HG03039 (cell line): Measurements from ENCODE around the gene WIZ.

ENCODE experiments used
- ATAC-seq: cut with Tn5 transposase; IDR thresholded peaks from one replicate; pipeline ENCODE4 v1.9.1; 2021; ENCODE audit warnings: mild to moderate bottlenecking, moderate library complexity; ENCODE audit not compliant: unreplicated experiment

Gene WIZ

DNA sequence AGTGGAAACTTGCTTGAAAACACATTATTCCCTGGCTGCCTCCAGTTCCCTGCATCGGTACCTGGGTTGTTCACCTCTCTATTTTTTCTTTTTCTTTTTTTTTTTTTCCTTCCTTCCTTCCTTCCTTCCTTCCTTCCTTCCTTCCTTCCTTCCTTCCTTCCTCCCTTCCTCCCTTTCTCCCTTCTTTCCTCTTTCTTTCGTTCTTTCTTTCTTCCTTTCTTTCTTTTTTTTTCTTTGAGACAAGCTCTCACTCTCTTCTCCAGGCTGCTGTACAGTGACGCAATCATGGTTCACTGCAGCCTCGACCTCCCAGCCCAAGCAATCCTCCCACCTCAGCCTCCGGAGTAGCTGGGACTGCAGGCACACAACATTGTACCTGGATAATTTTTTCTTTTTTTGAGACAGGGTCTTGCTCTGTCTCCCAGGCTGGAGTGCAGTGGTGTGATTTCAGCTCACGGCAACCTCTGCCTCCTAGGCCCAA, 18.0 kb upstream of the WIZ start:
- no peak for ATAC-seq

DNA sequence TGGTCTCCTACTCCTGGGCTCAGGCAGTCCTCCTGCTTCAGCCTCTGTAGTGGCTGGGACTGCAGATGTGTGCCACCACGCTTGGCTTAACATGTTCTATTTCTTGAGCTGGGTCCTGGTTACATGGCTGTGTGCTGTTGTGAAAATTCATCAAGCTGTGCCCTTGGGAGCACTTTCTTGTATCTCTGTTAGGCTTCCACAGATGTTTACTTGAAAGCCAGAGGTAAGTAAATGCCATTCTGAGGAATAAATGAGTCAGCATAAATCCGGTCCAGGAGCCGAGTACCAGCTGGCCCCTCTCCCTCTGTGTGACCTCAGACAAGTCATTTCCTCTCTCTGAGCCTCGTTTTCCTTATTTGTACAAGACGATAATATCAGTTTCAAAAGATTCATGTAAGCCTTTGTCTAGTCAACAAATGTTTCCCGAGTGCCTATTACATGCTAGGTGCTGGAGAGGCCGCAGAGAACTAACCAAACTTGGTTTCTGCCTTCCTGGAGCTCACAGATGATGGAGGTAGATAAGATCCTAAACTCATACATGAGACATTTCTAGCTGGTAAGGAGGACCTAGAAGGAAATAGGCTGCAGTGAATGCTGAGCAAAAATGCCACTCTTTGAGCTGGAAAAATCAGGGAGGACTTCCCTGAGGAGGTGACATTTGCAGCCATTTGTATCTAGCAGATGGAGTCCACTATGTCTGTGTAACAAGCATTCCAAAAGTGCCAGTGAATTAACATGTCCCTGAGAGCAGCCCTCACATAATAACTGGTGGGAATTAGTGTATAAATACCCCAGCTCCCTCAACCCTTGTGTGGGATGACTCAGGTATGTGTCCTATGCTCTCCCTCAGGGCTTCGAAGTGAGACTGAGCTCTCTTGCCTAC, 17.3 kb upstream of the WIZ start:
- no peak for ATAC-seq

DNA sequence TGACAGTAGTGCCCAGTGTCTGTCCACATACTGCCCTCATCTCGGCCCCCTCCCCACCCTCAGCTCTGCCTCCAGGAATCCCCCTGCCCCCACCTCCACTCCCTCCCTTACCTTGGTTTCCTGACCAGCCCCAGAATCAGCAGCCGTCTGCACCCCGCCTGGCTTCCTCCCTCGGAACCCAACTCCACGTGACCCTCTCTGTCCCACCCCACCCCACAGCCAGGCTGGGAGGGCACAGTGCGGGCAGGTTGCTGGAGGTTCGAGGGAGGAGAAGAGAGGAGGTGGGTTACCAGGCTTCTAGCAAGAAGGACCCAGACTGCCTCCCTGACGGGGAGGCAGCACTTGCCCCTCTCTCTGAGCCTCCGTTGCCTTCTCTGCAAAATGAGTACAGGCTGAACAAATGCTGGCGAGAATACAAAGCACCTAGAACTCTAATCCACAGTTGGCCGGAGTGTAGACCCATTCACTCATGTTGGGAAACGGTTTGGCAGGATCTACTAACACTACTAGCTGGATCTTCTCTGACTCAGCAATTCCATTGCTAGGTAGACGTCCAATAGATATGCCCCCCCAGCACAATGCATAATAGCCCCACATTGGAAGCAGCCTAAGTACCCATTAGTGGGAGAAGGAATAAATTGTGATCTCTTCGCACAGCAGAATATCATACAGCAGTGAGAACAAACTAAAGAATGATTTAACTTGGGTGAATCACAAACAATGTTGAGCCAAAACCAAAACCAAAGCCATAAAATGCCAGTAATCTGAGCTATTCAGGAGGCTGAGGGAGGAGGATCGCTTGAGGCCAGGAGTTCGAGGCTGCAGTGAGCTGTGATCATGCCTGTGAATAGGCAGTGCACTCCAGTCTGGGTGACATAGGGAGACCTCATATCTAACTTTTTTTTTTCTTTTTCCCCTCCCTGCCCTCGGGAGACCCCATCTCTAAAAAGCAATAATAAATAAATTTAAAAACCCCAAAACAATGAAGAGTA, 14.9 kb upstream of the WIZ start, which contains the start of gene RASAL3:
Gene RASAL3, minus strand, starts transcription at position 151 of the 992 bp plus-strand sequence. CDS start 186 bp downstream, outside the sequence.
- ATAC-seq: peak; percentile 37

DNA sequence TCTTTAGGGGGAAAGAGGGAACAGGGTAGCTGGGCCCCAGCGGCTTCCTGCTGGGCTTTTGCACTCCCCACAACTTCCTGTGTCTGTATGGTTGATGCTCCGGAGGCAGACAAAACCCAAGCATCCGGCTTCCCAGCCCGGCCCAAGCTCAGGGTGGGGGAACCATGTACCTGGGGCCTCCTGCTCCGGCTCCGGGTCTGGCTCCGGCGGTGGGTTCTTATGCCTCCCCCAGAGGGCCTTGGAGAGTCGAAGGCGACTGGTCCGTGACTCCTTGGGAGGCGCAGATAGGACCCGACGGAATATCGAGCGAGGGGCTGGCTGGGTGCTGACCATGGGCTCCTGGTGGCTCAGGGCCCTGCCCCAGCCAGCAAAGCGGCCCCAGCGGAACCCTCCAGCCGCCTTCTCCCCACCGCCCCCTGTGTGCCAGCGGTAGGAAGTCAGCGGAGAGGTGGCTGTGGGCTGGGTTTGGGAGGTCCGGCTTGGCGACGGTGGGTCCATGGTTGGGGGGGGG, 14.2 kb upstream of the WIZ start:
- peak; percentile 37 for ATAC-seq

DNA sequence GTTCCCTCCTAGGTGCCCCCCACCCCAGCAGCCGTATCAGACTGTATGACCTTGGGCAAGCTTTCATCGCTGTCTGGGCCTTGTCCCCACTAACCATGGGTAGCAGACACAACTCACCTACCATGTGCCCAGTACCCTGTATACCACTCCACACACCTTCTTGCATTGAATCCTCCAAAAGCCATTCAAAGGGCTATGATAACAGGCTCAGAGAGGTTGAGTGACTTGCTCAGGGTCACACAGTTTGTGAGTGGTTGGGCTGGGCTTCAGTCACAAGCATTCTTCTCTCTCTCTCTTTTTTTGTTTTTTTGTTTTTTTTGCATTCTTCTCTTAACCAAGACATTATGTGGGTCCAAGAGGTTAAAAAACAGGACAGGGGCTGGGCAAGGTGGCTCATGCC, 11.9 kb upstream of the WIZ start:
- no peak for ATAC-seq

DNA sequence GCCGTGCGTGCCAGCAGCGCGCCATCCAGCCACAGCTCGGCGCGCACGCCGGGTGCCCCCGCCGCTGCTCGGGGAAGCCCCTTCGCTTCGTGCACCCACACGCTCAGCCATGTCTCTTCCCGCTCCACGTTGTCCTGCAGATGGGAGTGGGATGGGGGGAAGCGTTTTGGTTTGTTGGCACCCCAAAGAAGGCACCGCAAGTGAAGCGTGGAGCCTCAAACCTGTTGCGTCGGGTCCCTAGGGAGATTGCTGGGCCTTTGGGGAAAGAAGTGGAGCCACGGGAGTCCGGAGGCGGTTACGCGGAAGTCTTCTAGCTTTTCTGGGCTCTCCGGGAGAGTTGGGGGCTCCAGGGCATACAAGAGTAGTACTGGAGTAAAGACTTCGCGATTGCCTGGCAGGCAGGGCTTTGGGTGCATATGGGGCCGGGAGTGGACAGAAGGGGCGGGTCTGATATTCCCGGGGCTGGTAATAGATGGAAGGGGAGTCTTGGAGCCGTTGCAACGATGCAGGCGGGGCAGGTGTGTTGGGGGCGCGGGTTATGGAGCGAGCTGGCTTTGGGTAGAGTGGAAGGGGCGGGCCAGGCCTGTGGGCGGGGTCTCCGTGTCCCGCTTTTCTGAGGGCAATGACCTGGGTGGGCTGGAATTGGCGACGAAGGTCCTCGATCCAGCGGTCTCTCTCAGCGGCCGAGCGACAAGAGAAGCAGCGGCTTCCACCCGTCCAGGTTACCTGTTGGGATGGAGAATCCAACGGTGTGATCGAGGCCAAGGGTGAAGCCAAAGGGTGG, 8.1 kb upstream of the WIZ start:
- ATAC-seq: no peak

DNA sequence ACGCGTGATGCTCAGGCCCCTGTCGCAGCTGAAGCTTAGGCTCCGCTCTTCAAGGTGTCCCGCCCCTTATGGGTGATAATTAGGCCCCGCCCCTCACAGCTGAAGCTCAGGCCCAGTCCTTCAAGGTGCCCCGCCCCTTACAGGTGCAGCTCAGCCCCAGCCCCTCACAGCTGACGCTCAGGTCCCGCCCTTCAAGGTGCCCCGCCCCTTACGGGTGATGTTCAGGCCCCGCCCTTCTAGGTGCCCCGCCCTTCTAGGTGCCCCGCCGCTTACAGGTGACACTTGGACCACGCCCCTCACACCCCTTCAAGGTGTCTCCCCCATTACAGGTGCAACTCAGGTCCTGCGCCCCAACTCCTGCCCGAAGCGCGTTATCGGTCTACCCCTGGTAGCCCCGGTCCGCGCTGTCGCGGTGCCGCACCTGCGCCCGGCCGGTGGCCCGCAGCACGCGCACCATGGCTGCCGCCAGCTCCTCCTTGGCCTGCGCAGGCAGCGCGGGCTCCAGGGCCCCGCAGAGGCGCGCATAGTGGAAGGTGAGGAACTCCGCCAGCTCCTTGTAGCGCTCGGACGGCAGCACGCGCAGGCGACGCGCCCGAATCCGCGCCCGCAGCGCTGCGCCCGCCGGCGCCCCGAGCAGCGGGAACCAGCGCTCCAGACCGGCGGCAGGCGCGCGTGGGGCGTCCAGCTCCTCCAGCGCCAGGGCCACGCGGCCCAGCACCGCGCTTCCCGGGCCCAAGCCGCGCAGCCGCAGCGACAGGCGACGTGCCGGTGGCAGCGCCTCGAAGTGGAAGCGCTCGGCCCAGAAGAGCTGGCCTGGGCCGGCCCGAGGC, 7.3 kb upstream of the WIZ start:
- no peak for ATAC-seq

DNA sequence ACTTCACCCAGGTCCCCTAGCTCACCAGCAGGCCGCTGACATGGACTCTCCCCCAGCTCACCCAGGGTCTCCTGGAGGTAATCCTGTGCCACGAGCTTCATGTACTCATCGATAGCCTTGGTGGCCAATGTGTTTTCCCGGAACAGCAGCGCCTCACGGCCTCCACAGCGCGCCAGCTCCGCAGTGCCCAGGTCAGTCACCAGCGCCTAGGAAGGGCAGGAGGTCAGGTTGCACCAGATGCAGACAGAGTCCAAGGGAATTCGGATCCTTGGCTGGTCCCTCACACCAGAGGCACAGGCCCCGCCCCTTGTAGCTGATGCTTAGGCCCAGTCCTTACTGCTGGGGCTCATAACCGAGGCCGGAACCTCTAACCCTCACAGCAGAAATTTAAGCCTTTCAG, 6.7 kb upstream of the WIZ start:
- ATAC-seq: no peak

DNA sequence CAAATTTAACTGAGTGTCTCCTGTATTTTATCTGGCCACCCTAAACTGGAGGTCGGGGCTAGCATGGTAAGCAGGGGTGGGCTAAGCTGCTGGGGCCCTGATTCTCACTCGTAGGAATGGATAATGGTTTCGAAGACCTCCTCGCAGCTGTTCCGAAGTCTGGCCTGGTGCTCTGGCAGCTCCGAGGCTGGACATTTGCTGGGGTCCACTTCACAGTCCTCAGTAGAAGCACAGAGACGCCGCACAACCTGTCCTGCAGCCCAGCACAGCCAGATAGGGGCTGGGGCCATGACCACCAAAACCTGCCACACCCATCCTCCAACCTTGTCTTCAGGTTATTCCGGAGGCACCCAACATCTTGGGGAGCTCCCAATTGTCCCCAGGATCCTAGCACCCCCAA, 6.2 kb upstream of the WIZ start:
- no peak for ATAC-seq

DNA sequence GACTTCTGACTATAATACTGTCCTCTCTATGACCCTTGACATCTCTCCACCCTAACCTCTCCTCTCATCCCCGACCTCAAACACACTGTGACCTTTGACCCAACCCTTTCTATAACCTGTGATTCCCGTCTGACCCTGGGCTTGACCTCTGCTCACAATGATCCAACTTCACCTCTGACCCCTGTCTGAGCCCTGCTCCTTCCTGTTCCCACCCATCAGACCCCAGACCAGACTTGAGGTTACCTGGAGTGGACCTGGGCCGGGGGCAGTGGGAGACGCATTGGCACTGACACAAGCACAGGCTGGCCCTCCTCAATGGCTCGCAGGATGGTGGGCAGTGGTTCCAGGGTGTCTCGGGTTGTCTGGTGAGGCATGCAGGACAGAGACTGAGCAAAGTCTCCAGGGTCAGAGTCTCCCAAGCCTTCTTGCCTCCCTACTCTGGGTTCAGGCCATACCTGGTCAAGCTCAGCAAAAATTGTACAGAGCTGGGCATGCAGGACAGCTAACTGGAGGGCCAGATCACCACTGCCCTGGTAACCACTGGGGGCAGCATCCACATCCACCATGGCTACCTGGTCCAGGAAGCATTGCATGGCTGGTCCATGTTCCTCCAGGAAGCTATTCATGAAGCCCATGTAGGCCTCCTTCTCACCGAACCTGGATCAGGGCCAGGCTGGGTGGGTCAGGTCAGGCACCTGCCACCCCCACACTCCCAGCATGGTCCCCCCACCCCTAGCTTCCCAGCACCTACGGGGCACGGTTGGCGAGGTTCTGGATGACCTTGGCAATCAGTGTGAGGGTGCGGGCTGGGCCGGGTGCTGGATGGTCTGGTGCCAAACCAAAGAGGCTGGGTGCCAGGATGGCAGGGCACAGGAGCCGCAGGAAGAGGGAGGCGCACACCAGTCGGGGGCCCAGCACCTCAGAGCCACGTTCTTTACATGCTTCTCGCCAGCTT, 4.4 kb upstream of the WIZ start:
- no peak for ATAC-seq

DNA sequence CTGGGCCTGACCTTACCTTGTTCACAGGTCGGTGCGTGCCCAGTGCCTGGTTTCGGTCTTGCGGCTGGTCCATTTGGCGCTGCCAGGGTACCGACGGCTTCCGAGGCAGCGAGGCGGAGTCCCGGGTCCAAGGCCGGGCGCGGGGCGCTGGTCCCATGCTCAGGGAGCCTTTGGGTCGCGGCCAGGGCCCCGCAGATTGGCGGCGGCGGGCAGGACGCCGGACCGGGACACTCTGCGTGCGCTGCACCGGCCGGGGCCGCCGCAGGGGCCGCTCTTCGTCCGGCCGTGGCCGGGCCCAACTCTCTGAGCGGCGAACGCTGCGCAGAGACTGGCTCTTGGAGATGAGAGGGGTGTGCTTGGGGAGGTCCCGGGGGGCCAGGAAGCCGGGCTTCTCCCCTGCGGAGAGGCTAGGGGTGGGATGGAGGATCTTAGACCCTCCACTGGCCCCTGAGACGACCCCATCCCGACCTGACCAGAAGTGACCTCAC, 3.4 kb upstream of the WIZ start:
- no peak for ATAC-seq

DNA sequence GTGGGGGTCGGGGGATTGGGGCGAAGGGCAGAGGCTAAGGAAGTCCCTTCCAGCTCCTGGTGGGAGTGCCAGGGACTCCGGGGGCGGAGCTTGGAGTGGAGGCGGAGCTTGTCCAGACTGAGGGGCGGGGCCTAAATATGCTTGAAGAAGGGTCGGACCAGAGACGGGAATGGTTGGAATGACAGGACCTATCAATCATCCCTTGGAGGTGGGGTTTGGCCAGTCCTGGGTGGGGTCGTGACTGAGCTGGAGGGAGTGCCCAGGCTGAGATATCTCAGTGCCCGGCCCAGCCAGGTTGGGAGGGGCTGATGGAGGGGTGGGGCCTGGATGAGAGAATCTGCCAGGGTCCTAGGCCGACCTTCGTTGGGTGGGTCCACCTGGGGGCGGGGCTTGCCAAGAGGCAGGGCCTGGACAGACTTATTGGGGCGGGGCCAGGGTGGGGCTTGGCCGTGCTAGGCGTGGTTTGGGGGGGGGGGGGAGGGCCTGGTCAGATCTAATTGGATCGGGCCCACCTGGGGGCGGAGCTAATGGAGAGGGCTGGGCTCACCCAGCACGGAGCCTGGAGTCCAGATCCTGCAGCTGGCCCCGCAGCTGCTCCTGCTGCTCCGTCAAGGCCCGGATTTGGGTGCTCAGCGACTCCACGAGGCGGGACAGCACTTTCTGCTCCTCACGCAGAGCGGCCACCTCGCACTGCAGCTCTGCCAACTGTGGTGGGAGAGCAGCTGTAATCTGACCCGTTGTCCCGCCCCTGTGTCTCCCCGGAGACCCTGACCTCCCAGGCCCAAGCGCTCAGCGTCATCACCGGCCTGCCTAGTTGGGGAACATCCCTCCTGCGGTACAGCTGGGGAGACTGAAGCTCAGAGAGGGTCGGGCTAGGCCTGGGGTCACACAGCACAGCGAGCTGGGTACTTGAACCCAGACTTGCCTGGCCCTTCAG, 2.6 kb upstream of the WIZ start:
- no peak for ATAC-seq

DNA sequence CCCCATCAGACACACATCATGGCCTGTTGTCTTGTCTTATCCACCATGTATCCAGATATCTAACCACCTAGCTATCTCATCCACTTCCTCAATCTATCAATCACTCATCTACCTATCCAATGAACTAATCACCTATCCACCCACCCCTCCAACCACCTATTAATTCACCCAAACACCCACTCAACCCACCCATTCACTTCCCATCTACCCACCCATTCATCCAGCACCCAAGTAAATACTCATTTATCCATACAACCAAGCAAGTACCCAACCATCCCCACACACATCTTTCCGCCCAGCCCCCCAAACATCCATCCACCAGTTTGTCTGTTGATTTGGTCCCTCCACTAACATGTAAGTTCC, 753 bp upstream of the WIZ start:
- no peak for ATAC-seq

DNA sequence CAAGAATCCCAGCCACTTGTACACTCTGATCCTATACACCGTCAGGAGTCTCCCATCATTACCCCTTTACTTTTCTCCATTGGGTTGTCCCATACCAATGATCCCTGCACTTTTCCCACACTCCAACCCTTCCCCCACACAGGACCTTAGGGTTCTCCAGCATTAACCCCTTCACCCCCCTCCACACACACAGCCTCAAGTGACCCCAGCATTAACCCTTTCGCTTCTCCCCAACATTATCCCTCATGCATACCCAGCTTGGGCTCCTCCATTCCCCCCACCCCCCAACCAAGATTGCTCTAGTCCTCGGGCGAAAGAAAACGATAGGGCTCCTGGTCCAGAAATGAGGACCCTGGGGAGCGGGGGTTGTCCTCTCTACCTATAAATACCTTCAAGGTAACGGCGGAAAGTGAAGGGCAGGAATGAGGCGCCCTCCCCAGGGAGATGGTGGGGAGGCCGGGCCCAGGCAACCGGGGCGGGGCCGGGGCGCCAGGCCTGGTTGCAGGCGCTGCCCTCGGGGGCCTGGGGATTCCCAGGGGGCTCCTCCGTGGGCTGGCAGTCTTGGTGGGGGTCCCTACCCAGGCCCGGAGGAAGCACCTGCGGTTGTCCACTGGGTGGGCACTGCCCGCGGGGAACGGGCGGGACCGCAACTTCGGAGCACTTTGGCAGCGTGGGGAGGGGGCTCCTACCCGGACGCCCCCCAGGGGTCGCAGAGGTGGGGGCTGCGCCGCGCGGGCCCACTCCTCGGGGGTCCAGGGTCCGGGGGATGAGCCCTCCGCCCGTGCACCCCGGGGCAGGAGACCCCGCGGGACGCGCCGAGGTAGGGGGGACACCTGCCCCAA, 757 bp downstream of the WIZ start:
- no peak for ATAC-seq

DNA sequence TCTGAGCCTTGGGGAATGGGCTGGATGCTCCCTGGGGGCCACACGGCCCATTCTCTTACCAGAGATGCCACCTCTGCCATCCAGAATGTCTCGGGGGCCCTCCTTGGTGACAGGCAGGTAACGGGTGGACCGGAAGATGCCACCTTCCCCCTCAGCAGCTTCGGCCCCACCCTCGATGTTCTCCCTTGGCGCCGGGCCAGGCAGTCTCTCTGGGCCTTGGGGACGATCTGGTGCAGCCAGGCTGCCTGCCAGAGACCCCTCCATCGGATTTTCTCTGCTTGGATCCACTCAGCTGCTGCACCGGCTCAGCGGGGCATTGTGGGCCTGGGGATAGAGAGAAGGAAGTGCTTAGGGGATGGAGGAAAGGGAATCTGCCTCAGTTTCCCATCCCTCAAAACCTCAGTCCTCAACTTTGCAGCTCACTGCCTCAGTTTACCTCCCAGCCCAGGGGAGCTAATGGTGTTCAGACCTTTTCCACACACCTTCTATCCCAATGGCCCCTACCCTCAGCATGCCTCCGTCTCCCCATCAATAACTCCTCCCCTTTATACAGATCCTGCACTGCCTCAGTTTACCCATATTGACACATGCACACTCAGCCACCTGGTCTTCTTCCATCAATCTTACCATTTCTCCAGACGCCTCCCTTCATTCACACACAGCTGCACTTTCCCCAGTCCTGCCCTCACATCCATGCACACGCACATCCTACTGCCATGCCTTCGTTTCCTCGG, 1.5 kb downstream of the WIZ start:
- ATAC-seq: no peak

DNA sequence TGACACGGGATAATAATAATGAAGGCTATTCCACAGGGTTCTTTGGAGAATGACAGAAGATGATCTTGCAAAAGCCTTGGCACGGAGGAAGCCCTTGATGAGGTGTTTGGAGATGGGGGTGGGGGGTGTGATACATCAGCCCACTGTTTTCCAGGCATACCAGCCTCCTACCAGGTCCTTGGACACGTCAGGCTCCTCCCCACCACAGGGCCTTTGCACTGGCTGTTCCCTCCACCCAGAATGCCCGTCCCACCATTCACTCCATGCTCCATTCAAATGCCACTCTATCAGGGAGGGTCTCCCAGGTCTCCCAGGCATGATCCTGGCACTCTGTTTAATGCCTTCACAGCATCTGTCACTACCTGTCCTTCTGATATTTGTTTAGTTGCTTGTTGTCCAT, 2.7 kb downstream of the WIZ start:
- ATAC-seq: no peak
